ENCODE data around the gene KCNK15.

Gene KCNK15

GRCh38 chr20:44723798-44724362 lies 21.8 kb upstream of the KCNK15 start:
- Histone ChIP-seq H3K4me3 (ENCODE audit: low read length, poor library complexity, severe bottlenecking) (no peak overlapping the region), H3K4me1 (ENCODE audit: insufficient read depth, low read length, poor library complexity, severe bottlenecking) (peaks cover 3% of the 10 kb centered on the region), H3F3A (ENCODE audit: low read depth) (no peaks in the 10 kb centered on the region), H3K9me2 (replicated peaks; ENCODE audit: low read depth, low read length) (no peaks in the 10 kb centered on the region), H3K9me3 (ENCODE audit: insufficient read depth, low read depth, low read length) (no peaks in the 10 kb centered on the region), H2AFZ (ENCODE audit: low read length) (no peak overlapping the region), H3K79me2 (ENCODE audit: insufficient read depth, low read length) (no peaks in the 10 kb centered on the region), H4K20me1 (ENCODE audit: insufficient read depth, low read length, poor library complexity, severe bottlenecking) (no peaks in the 10 kb centered on the region), H3K36me3 (ENCODE audit: insufficient read depth, low read length) (no peaks in the 10 kb centered on the region), H3K4me2 (ENCODE audit: low read depth, low read length, poor library complexity, severe bottlenecking) (no peak overlapping the region), H3K27me3 (ENCODE audit: insufficient read depth, low read length, poor library complexity, severe bottlenecking) (no peaks in the 10 kb centered on the region), H3K9ac (ENCODE audit: low read depth, low read length, poor library complexity, severe bottlenecking) (no peak overlapping the region)
- TF ChIP-seq CTCF (conservative IDR thresholded peaks at IDR 0.05; ENCODE audit: low read length) = no peak
- no peak for TF ChIP-seq EZH2phosphoT487 (IDR thresholded peaks at IDR 0.05; ENCODE audit: borderline replicate concordance)

- peaks cover 5% of the 10 kb centered on the region for H3K4me1 ChIP-seq (ENCODE audit: insufficient read depth, low read length, poor library complexity, severe bottlenecking)
Measured at GRCh38 chr20:44724423-44725091, 21.1 kb upstream of the KCNK15 start.

GRCh38 chr20:44725837-44726236 lies 19.8 kb upstream of the KCNK15 start:
- Histone ChIP-seq H3F3A (ENCODE audit: low read depth) (no peaks in the 10 kb centered on the region), H3K4me2 (ENCODE audit: low read depth, low read length, poor library complexity, severe bottlenecking) (no peak overlapping the region), H3K4me1 (ENCODE audit: insufficient read depth, low read length, poor library complexity, severe bottlenecking) (peaks cover 5% of the 10 kb centered on the region), H3K9me2 (replicated peaks; ENCODE audit: low read depth, low read length) (no peaks in the 10 kb centered on the region), H3K27me3 (ENCODE audit: insufficient read depth, low read length, poor library complexity, severe bottlenecking) (no peaks in the 10 kb centered on the region), H2AFZ (ENCODE audit: low read length) (no peak overlapping the region), H3K9me3 (ENCODE audit: insufficient read depth, low read depth, low read length) (no peaks in the 10 kb centered on the region), H3K79me2 (ENCODE audit: insufficient read depth, low read length) (no peaks in the 10 kb centered on the region), H3K9ac (ENCODE audit: low read depth, low read length, poor library complexity, severe bottlenecking) (no peak overlapping the region), H3K36me3 (ENCODE audit: insufficient read depth, low read length) (no peaks in the 10 kb centered on the region), H3K4me3 (ENCODE audit: low read length, poor library complexity, severe bottlenecking) (no peak overlapping the region), H4K20me1 (ENCODE audit: insufficient read depth, low read length, poor library complexity, severe bottlenecking) (no peaks in the 10 kb centered on the region)
- TF ChIP-seq EZH2phosphoT487 (IDR thresholded peaks at IDR 0.05; ENCODE audit: borderline replicate concordance) (no peak), CTCF (conservative IDR thresholded peaks at IDR 0.05; ENCODE audit: low read length) (no peak)

More at GRCh38 chr20:44724423-44725091, 21.1 kb upstream of the KCNK15 start:
- no peaks in the 10 kb centered on the region for H3K9me3 ChIP-seq (ENCODE audit: insufficient read depth, low read depth, low read length)
- no peaks in the 10 kb centered on the region for H3K36me3 ChIP-seq (ENCODE audit: insufficient read depth, low read length)
- H3K9ac ChIP-seq (ENCODE audit: low read depth, low read length, poor library complexity, severe bottlenecking) = no peak overlapping the region
- TF ChIP-seq EZH2phosphoT487 (IDR thresholded peaks at IDR 0.05; ENCODE audit: borderline replicate concordance) (no peak), CTCF (conservative IDR thresholded peaks at IDR 0.05; ENCODE audit: low read length) (no peak)
- no peaks in the 10 kb centered on the region for H3K27me3 ChIP-seq (ENCODE audit: insufficient read depth, low read length, poor library complexity, severe bottlenecking)
- no peak overlapping the region for H2AFZ ChIP-seq (ENCODE audit: low read length)
- no peak overlapping the region for H3K4me3 ChIP-seq (ENCODE audit: low read length, poor library complexity, severe bottlenecking)
- no peaks in the 10 kb centered on the region for H3F3A ChIP-seq (ENCODE audit: low read depth)
- H4K20me1 ChIP-seq (ENCODE audit: insufficient read depth, low read length, poor library complexity, severe bottlenecking) = no peaks in the 10 kb centered on the region
- H3K9me2 ChIP-seq (replicated peaks; ENCODE audit: low read depth, low read length) = no peaks in the 10 kb centered on the region
- H3K79me2 ChIP-seq (ENCODE audit: insufficient read depth, low read length) = no peaks in the 10 kb centered on the region
- no peak overlapping the region for H3K4me2 ChIP-seq (ENCODE audit: low read depth, low read length, poor library complexity, severe bottlenecking)
